Bone marrow (tissue), 2 donors: ENCODE measurements around the gene PPIL6.
"Not testable (repeated sequence)": the region's sequence is repeated elsewhere in the genome, so short reads cannot be mapped to it uniquely, and the experiment has no call there.

Source experiments
- DNase-seq, 2 donors: peaks; one replicate each; lab custom pipeline; 2025; lab: John Stamatoyannopoulos, UW

Gene PPIL6

GRCh38 chr6:109396046-109396718, 44.2 kb downstream of the PPIL6 start:
- DNase-seq: no peak

GRCh38 chr6:109393886-109394281, 46.5 kb downstream of the PPIL6 start:
- DNase-seq: peak in 1 of 2 donors; percentile 16

GRCh38 chr6:109393157-109393885, 47.1 kb downstream of the PPIL6 start:
- no peak for DNase-seq

GRCh38 chr6:109389650-109390274, 50.7 kb downstream of the PPIL6 start:
- no peak for DNase-seq

- no peak for DNase-seq
Observed at GRCh38 chr6:109388265-109388664, 52.2 kb downstream of the PPIL6 start.

- DNase-seq: no peak
Observed at GRCh38 chr6:109383438-109383940, 56.9 kb downstream of the PPIL6 start.

- peak; percentile 94 to 96 for DNase-seq
Observed at GRCh38 chr6:109382576-109383437, 57.6 kb downstream of the PPIL6 start.

- peak; percentile 77 to 94 for DNase-seq
Observed at GRCh38 chr6:109381747-109382575, 58.5 kb downstream of the PPIL6 start, which contains the start of gene CD164. CD164 (minus strand) TSS chr6:109382467; CDS start chr6:109382378, 89 bp downstream.

GRCh38 chr6:109381061-109381746, 59.2 kb downstream of the PPIL6 start:
- no peak for DNase-seq

GRCh38 chr6:109379711-109380110, 60.7 kb downstream of the PPIL6 start:
- DNase-seq: no peak

GRCh38 chr6:109377717-109378116, 62.7 kb downstream of the PPIL6 start:
- DNase-seq: no peak

- no peak for DNase-seq
Observed at GRCh38 chr6:109374326-109374892, 66.0 kb downstream of the PPIL6 start.

GRCh38 chr6:109373762-109374161, 66.7 kb downstream of the PPIL6 start:
- no peak for DNase-seq

GRCh38 chr6:109373331-109373730, 67.1 kb downstream of the PPIL6 start:
- no peak for DNase-seq

- DNase-seq: no peak
Observed at GRCh38 chr6:109372130-109372529, 68.3 kb downstream of the PPIL6 start.

GRCh38 chr6:109370792-109371191, 69.6 kb downstream of the PPIL6 start:
- DNase-seq: no peak

- no peak for DNase-seq
Observed at GRCh38 chr6:109370336-109370735, 70.1 kb downstream of the PPIL6 start.

GRCh38 chr6:109369728-109370127, 70.7 kb downstream of the PPIL6 start:
- no peak for DNase-seq

- DNase-seq: not testable (repeated sequence)
Observed at GRCh38 chr6:109364382-109365078, 75.9 kb downstream of the PPIL6 start.
